Heart left ventricle (tissue), 13 donors: ENCODE data around the gene RPL12.

Experiments used
- CTCF ChIP-seq, 12 donors: fragments of 200-600 bp; sonication (generic) in 4 of 12; IDR thresholded peaks; one replicate each; pipeline versions ENCODE4 v1.5.0 to v1.8.0; 2018 to 2022; ENCODE audit warnings: antibody characterized with exemption in 12 of 12, mild to moderate bottlenecking in 5 of 12
- POLR2A ChIP-seq, 2 donors: fragments of 450-650 bp; IDR thresholded peaks; one replicate each; pipeline ENCODE4 v1.6.1; 2017; ENCODE audit warnings: antibody characterized with exemption in 2 of 2, mild to moderate bottlenecking in 2 of 2, moderate library complexity in 2 of 2
- donor health status: ischemic (EF 13 %, LVEDD 7.1; RV severe dilation, severe dysfunction).
- donor health status: DM: no; HTN: yes; CAD: no.
- donor health status: DM: no; HTN: no; CAD: no.
- donor health status: ischemic (EF 25% LVEDD 6.9; RV normal size, moderate dysfunction).
- donor health status: ischemic (EF 25% LVEDD 5.7; RV mildly dilated, moderate dysfunction).
- donor health status: ischemic (EF 35%, LVEDD 5.7; RV mildly dilated, moderate dysfunction).
- donor health status: nonischemic (EF 11% LVEDD 7.7; RV severe dilation, severe dysfunction).
- donor health status: DM: yes; HTN: yes; CAD: no.
- donor health status: PGD.
- donor health status: ischemic (EF 29% LVEDD 5.4; RV normal size, mild dysfunction).
- donor health status: nonischemic (EF 23%, LVEDD 6.1; RV moderate dilation, normal function).

DNA sequence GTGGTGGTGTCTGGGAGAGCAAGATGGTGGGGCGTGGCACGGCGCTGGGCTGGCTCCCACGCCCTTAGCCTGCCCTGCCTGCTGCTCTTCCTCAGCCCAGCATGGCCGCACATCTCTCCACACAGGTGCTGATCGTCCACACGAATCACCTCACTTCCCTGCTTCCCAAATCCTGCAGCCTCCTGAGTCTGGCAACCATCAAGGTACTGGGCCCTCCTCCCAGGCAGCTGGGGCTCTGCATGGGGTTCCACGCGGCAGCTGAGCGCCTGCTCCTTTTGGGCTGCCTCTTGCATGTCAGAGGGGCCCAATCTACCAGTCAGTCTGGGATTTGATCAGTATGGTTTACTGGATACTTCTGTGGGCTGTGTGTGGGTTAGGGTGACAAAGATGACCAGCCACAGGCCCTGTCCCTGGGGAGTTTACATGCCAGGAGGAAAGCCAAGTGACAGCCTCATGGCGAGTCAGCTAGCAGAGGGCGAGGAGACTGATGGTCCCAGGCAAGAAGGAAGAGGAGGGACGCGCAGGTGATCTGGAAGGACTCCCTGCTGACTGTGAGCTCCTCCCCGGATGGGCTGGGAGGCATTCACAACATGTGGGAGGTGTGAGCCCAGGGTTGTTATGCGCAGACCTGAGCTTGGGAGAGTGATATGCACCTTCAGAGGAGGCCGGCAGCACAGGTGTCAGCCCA lies 6.1 kb upstream of the RPL12 start:
- no peak for TF ChIP-seq CTCF (IDR thresholded peaks at IDR 0.05)
- no peak for TF ChIP-seq POLR2A (IDR thresholded peaks at IDR 0.05)
